Smooth muscle cell (in vitro differentiated cells): ENCODE measurements around the gene RND1. TPM values are rescaled to one million over a fixed set of nuclear protein-coding genes. Genes with fewer than 3 reads are reported as not detected.

ENCODE experiments used
- DNase-seq: peaks from one replicate; lab custom pipeline; 2025; ENCODE audit not compliant: unreplicated experiment; lab: John Stamatoyannopoulos, UW
- H2AFZ ChIP-seq: fragments of 200-600 bp; sonication (generic); 2 replicates; pipeline ENCODE4 v1.6.0; 2016; ENCODE audit warnings: antibody characterized with exemption, low read depth, mild to moderate bottlenecking
- H3F3A ChIP-seq: fragments of 200-600 bp; sonication (generic); 2 replicates; pipeline ENCODE4 v1.6.0; 2017; ENCODE audit warnings: antibody characterized with exemption, low read depth
- H3K27ac ChIP-seq: fragments of 200-600 bp; sonication (generic); 2 replicates; pipeline ENCODE4 v1.5.1; 2016; ENCODE audit warnings: low read depth, mild to moderate bottlenecking
- H3K27me3 ChIP-seq: fragments of 200-600 bp; sonication (generic); 2 replicates; pipeline ENCODE4 v1.6.1; 2016; ENCODE audit warnings: low read depth, mild to moderate bottlenecking
- H3K36me3 ChIP-seq: fragments of 200-600 bp; sonication (generic); 2 replicates; pipeline ENCODE4 v1.5.1; 2016; ENCODE audit warnings: low read depth
- H3K4me1 ChIP-seq: fragments of 200-600 bp; sonication (generic); 2 replicates; pipeline ENCODE4 v1.5.1; 2016; ENCODE audit warnings: low read depth
- H3K4me2 ChIP-seq: fragments of 200-600 bp; sonication (generic); 2 replicates; pipeline ENCODE4 v1.6.0; 2016; ENCODE audit warnings: mild to moderate bottlenecking
- H3K4me3 ChIP-seq: fragments of 200-600 bp; sonication (generic); 2 replicates; pipeline ENCODE4 v1.5.1; 2016; ENCODE audit warnings: mild to moderate bottlenecking
- H3K79me2 ChIP-seq: fragments of 200-600 bp; sonication (generic); 2 replicates; pipeline ENCODE4 v1.6.0; 2016; ENCODE audit warnings: low read depth, mild to moderate bottlenecking
- H3K9ac ChIP-seq: fragments of 200-600 bp; sonication (generic); 2 replicates; pipeline ENCODE4 v1.6.0; 2016; ENCODE audit warnings: low read depth
- H3K9me3 ChIP-seq: fragments of 200-600 bp; sonication (generic); replicated peaks from 2 replicates; pipeline ENCODE4 v1.5.1; 2016; ENCODE audit warnings: low read depth
- H4K20me1 ChIP-seq: fragments of 200-600 bp; sonication (generic); 2 replicates; pipeline ENCODE4 v1.6.0; 2016; ENCODE audit warnings: low read depth
- WGBS: methylation state at CpG from one replicate; pipeline ENCODE4 v1.1.7; 2016; ENCODE audit warnings: low lambda C conversion rate; 5-methylcytosine and 5-hydroxymethylcytosine counted together
- polyA plus RNA-seq: library from polyadenylated mRNA; unstranded; fragments of >200 nt; fragmentation: Nextera tagmentation; extraction: Ambion mirVana; gene quantifications from 2 replicates; pipeline ENCODE4 v1.2.1, GENCODE V29; 2016
- total RNA-seq: library from RNA; depleted of rRNA; stranded (reverse); fragments of >200 nt; gene quantifications from 2 replicates; pipeline ENCODE4 v1.2.3, GENCODE V29; 2014
- TF ChIP-seq, protein P1 (sequence below): fragments of 200-600 bp; sonication (generic); IDR thresholded peaks from 2 replicates; pipeline ENCODE4 v1.5.1; 2017; ENCODE audit warnings: borderline replicate concordance, mild to moderate bottlenecking, antibody characterized with exemption; ENCODE audit not compliant: insufficient read depth, poor library complexity, severe bottlenecking

RND1 gene
- total and polyA plus RNA-seq, 2 experiments from 2014 or later = 0.13 to 0.50 TPM

DNA sequence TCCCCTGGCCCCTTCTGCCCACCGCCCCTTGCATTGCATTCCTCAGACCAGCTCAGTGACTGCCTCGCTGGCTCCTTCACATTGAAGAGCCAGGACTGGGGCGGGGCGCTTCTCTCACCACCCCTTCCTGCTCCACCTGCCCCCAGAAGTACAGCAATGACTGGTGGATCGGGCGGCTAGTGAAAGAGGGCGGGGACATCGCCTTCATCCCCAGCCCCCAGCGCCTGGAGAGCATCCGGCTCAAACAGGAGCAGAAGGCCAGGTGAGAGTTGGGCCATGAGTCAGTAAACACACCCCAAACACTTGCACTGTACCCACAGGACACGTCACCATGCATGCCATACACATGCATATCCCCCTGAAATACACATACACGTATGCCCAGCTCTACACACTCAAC lies 41.6 kb downstream of the RND1 start:
- Histone ChIP-seq H3K4me2 (no peak overlapping the region), H3K9me3 (no peaks in the 10 kb centered on the region), H3K36me3 (no peaks in the 10 kb centered on the region), H3K79me2 (no peaks in the 10 kb centered on the region), H4K20me1 (peaks cover 28% of the 10 kb centered on the region), H3K27ac (no peak overlapping the region), H2AFZ (no peak overlapping the region), H3K27me3 (no peaks in the 10 kb centered on the region), H3K9ac (no peak overlapping the region), H3K4me1 (peaks cover 8% of the 10 kb centered on the region), H3K4me3 (no peak overlapping the region), H3F3A (no peaks in the 10 kb centered on the region)
- no peak for DNase-seq
- TF ChIP-seq, protein P1, sequence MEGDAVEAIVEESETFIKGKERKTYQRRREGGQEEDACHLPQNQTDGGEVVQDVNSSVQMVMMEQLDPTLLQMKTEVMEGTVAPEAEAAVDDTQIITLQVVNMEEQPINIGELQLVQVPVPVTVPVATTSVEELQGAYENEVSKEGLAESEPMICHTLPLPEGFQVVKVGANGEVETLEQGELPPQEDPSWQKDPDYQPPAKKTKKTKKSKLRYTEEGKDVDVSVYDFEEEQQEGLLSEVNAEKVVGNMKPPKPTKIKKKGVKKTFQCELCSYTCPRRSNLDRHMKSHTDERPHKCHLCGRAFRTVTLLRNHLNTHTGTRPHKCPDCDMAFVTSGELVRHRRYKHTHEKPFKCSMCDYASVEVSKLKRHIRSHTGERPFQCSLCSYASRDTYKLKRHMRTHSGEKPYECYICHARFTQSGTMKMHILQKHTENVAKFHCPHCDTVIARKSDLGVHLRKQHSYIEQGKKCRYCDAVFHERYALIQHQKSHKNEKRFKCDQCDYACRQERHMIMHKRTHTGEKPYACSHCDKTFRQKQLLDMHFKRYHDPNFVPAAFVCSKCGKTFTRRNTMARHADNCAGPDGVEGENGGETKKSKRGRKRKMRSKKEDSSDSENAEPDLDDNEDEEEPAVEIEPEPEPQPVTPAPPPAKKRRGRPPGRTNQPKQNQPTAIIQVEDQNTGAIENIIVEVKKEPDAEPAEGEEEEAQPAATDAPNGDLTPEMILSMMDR = no peak
- 73% methylated on average over 12 of the region's 12 CpGs for WGBS

DNA sequence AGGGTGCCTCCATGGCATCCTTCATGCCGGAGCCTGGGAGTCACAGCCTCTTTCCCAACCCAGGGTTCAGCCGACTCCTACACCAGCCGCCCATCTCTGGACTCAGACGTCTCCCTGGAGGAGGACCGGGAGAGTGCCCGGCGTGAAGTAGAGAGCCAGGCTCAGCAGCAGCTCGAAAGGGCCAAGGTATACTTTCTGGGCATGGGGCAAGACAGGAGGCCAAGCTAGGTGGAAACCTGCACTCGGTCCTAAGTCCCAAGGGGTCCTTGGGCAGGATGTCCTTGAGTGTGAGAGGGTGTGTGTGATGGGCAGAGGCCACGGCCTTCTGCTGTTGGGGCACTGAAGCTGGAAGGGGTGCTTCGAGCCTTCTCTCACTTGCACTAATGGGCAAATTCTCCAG lies 42.4 kb downstream of the RND1 start:
- H3K27ac ChIP-seq = no peak overlapping the region
- no peak overlapping the region for H2AFZ ChIP-seq
- no peak overlapping the region for H3K4me3 ChIP-seq
- H3K4me1 ChIP-seq = peaks cover 10% of the 10 kb centered on the region
- H3K79me2 ChIP-seq = no peaks in the 10 kb centered on the region
- H3K9me3 ChIP-seq = no peaks in the 10 kb centered on the region
- WGBS = 91% methylated on average over 11 of the region's 11 CpGs
- DNase-seq = no peak
- peaks cover 21% of the 10 kb centered on the region for H4K20me1 ChIP-seq
- no peak overlapping the region for H3K9ac ChIP-seq
- H3K4me2 ChIP-seq = no peak overlapping the region
- H3K27me3 ChIP-seq = no peaks in the 10 kb centered on the region
- no peaks in the 10 kb centered on the region for H3F3A ChIP-seq
- H3K36me3 ChIP-seq = no peaks in the 10 kb centered on the region
- TF ChIP-seq, protein P1 = no peak

DNA sequence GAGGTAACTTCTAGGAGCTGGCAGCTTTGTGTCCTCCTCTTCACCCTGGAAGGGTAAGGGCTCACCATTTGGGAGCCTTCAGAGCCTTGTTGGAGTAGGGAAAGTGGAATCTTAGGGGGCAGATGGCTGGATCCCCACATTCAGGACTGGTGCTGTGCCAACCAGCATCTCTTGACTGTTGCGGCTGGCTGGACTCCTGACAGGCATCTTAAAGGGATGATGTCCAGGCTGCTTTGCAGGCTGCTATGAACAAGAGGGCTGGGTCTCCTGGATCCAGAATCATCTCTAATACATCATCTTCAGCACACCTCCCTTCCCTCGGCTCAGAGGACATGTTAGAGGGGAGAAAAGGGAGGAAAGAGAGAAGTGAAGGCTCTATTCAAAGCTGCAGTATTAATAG lies 43.0 kb downstream of the RND1 start:
- Histone ChIP-seq H3K9me3 (no peaks in the 10 kb centered on the region), H3K27me3 (no peaks in the 10 kb centered on the region), H3F3A (no peaks in the 10 kb centered on the region), H3K4me2 (no peak overlapping the region), H3K4me1 (peaks cover 10% of the 10 kb centered on the region), H3K4me3 (no peak overlapping the region), H3K79me2 (no peaks in the 10 kb centered on the region), H4K20me1 (peaks cover 16% of the 10 kb centered on the region), H3K9ac (no peak overlapping the region), H3K36me3 (no peaks in the 10 kb centered on the region), H3K27ac (no peak overlapping the region), H2AFZ (no peak overlapping the region)
- no peak for DNase-seq
- TF ChIP-seq, protein P1 = no peak
- 97% methylated on average over 2 of the region's 2 CpGs for WGBS

DNA sequence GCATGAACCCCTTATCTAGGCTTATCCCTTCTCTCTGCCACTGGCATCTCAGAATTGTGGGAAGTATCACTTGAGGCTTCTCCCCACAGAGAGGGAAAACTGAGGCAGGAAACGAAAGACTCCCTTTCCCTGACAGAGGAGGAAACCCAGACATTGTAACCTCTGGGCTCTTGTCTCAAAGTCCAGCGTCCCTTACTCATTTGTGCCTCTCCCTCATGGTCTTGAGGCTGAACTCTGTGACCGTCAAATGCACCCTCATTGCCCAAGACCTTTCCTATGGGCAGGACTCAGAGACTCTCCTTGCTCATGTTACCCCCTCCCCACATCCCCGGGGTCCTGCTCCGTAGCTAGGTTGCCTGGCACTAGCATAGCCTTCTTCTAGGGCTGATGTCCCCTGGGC lies 43.5 kb downstream of the RND1 start:
- H3K4me1 ChIP-seq = peaks cover 14% of the 10 kb centered on the region
- no peak overlapping the region for H3K9ac ChIP-seq
- H3K27ac ChIP-seq = no peak overlapping the region
- no peak overlapping the region for H2AFZ ChIP-seq
- no peak overlapping the region for H3K4me2 ChIP-seq
- H3K36me3 ChIP-seq = no peaks in the 10 kb centered on the region
- no peak for DNase-seq
- WGBS = 97% methylated on average over 5 of the region's 5 CpGs
- TF ChIP-seq, protein P1 = no peak
- H3K27me3 ChIP-seq = no peaks in the 10 kb centered on the region
- no peak overlapping the region for H3K4me3 ChIP-seq
- H3K79me2 ChIP-seq = no peaks in the 10 kb centered on the region
- no peaks in the 10 kb centered on the region for H3K9me3 ChIP-seq
- H4K20me1 ChIP-seq = peaks cover 13% of the 10 kb centered on the region
- no peaks in the 10 kb centered on the region for H3F3A ChIP-seq
